Keratinocyte (primary cell): Measurements from ENCODE around the gene DMAC1. TPM values are rescaled to one million over a fixed set of nuclear protein-coding genes. Genes with fewer than 3 reads are reported as not detected.

Experiments
- DNase-seq: peaks from one replicate; pipeline ENCODE4 v3.0.0-alpha.2; 2011; ENCODE audit warnings: low read depth, missing footprints, low spot score
- FAIRE-seq: peaks from 2 replicates; lab custom pipeline; 2011; peaks lifted over from hg19 to GRCh38; lab: Jason Lieb, UNC
- H2AFZ ChIP-seq: 2 replicates; pipeline ENCODE4 v1.6.0; 2012; ENCODE audit warnings: low read length, control low read depth, inconsistent platforms; ENCODE audit not compliant: control insufficient read depth
- H3K27ac ChIP-seq: 2 replicates; pipeline ENCODE4 v1.5.1; 2011; ENCODE audit warnings: low read length; ENCODE audit not compliant: control insufficient read depth, insufficient read depth
- H3K27me3 ChIP-seq: 3 replicates; pipeline ENCODE4 v1.6.0; 2011; ENCODE audit warnings: low read length; ENCODE audit not compliant: control insufficient read depth, insufficient read depth; ENCODE audit errors: extremely low read depth
- H3K36me3 ChIP-seq, 2 experiments: 2 replicates in 1 of 2; 3 replicates in 1 of 2; pipeline ENCODE4 v1.5.1; 2011; ENCODE audit warnings: low read length in 2 of 2, mild to moderate bottlenecking in 1 of 2; ENCODE audit not compliant: control insufficient read depth in 2 of 2, insufficient read depth in 2 of 2; ENCODE audit errors: extremely low read depth in 1 of 2
- H3K4me1 ChIP-seq: 3 replicates; pipeline ENCODE4 v1.5.1; 2011; ENCODE audit warnings: low read length; ENCODE audit not compliant: control insufficient read depth, insufficient read depth; ENCODE audit errors: extremely low read depth
- H3K4me2 ChIP-seq: 3 replicates; pipeline ENCODE4 v1.6.0; 2011; ENCODE audit warnings: low read depth, low read length; ENCODE audit not compliant: control insufficient read depth, insufficient read depth; ENCODE audit errors: extremely low read depth
- H3K4me3 ChIP-seq, 3 experiments: fragments of 200-600 bp in 1 of 3; sonication (generic) in 1 of 3; 2 replicates in 2 of 3; 3 replicates in 1 of 3; pipeline ENCODE4 v1.5.1; 2011 to 2016; ENCODE audit warnings: low read length in 3 of 3, mild to moderate bottlenecking in 3 of 3, control low read depth in 2 of 3, inconsistent platforms in 1 of 3, low read depth in 1 of 3, mixed read lengths in 1 of 3, mixed run types in 1 of 3, moderate library complexity in 1 of 3; ENCODE audit not compliant: control insufficient read depth in 2 of 3, insufficient read depth in 2 of 3; ENCODE audit errors: extremely low read depth in 1 of 3
- H3K79me2 ChIP-seq: 2 replicates; pipeline ENCODE4 v1.6.0; 2012; ENCODE audit warnings: low read length; ENCODE audit not compliant: control insufficient read depth, insufficient read depth
- H3K9ac ChIP-seq: 3 replicates; pipeline ENCODE4 v1.6.0; 2011; ENCODE audit warnings: low read length; ENCODE audit not compliant: control insufficient read depth, insufficient read depth; ENCODE audit errors: extremely low read depth
- H3K9me1 ChIP-seq: 3 replicates; pipeline ENCODE4 v1.6.0; 2011; ENCODE audit warnings: low read length; ENCODE audit not compliant: control insufficient read depth, insufficient read depth; ENCODE audit errors: extremely low read depth
- H3K9me3 ChIP-seq: 2 replicates; pipeline ENCODE4 v1.5.1; 2012; ENCODE audit warnings: low read depth, low read length; ENCODE audit not compliant: control insufficient read depth
- H4K20me1 ChIP-seq: 3 replicates; pipeline ENCODE4 v1.6.0; 2011; ENCODE audit warnings: low read length; ENCODE audit not compliant: control insufficient read depth, insufficient read depth; ENCODE audit errors: extremely low read depth
- CTCF ChIP-seq, 3 experiments: IDR thresholded peaks in 1 of 3; conservative IDR thresholded peaks in 1 of 3; optimal IDR thresholded peaks in 1 of 3; 2 replicates in 2 of 3; 3 replicates in 1 of 3; pipeline versions ENCODE3 to v1.5.1; 2011; ENCODE audit warnings: low read length in 3 of 3, mild to moderate bottlenecking in 3 of 3, moderate library complexity in 2 of 3, control low read depth in 1 of 3, inconsistent platforms in 1 of 3; ENCODE audit not compliant: insufficient read depth in 2 of 3; ENCODE audit errors: extremely low read depth in 1 of 3
- EZH2 ChIP-seq: IDR thresholded peaks from one replicate; pipeline ENCODE4 v1.6.1; 2012; ENCODE audit warnings: inconsistent platforms, mild to moderate bottlenecking, low read length, moderate library complexity
- dilution Hi-C: fragments of 300-500 bp; cut with MboI; formaldehyde crosslinking; loops from one replicate; pipeline ENCODE4 v1.7.0; 2020; ENCODE audit warnings: low sequenced_read_pairs; ENCODE audit not compliant: extremely low pct_ligation_motif_present
- polyA plus RNA-seq, 5 experiments: library from polyadenylated mRNA; depleted of rRNA in 3 of 5; stranded (reverse) in 3 of 5; stranded (forward) in 1 of 5; unstranded in 1 of 5; fragments of >200 nt; gene quantifications; 1 replicate in 1 of 5; 2 replicates in 3 of 5; 3 replicates in 1 of 5; pipeline versions ENCODE4 v1.2.1 to v1.2.3, GENCODE V29; 2011 to 2012; ENCODE audit warnings: missing spikeins in 2 of 5, low read depth in 1 of 5, low replicate concordance in 1 of 5

Gene DMAC1
- polyA plus RNA-seq, 1 donor (not counting 4 experiments of a cell fraction or from before 2014, with no cell fraction given), result 71.4 TPM

GRCh38 chr9:7770111-7770510 lies 29.5 kb downstream of the DMAC1 start:
- Histone ChIP-seq H3K27me3 (no peaks in the 10 kb centered on the region), H3K9ac (no peak overlapping the region), H4K20me1 (no peaks in the 10 kb centered on the region), H3K9me1 (no peaks in the 10 kb centered on the region), H3K36me3 (no peaks in the 10 kb centered on the region), H3K27ac (no peak overlapping the region), H3K4me3 (no peak overlapping the region), H3K4me2 (no peak overlapping the region), H3K4me1 (no peaks in the 10 kb centered on the region), H3K9me3 (no peaks in the 10 kb centered on the region), H3K79me2 (no peaks in the 10 kb centered on the region), H2AFZ (no peak overlapping the region)
- TF ChIP-seq EZH2 (no peak), CTCF (optimal IDR thresholded peaks at IDR 0.05 in 1 of 3, IDR thresholded peaks at IDR 0.05 in 1 of 3, conservative IDR thresholded peaks at IDR 0.05 in 1 of 3; ENCODE audit: extremely low read depth in 1 of 3, insufficient read depth in 2 of 3, low read length in 3 of 3) (no peak)
- dilution Hi-C loops, result no loop called here
- FAIRE-seq (no peak), DNase-seq (no peak)

- Histone ChIP-seq H3K4me3 (no peak overlapping the region), H3K4me2 (no peak overlapping the region), H3K27me3 (no peaks in the 10 kb centered on the region), H3K9me3 (no peaks in the 10 kb centered on the region), H3K4me1 (no peaks in the 10 kb centered on the region), H3K36me3 (no peaks in the 10 kb centered on the region), H2AFZ (no peak overlapping the region), H4K20me1 (no peaks in the 10 kb centered on the region), H3K27ac (no peak overlapping the region), H3K9me1 (no peaks in the 10 kb centered on the region), H3K79me2 (no peaks in the 10 kb centered on the region), H3K9ac (no peak overlapping the region)
- TF ChIP-seq CTCF (optimal IDR thresholded peaks at IDR 0.05 in 1 of 3, IDR thresholded peaks at IDR 0.05 in 1 of 3, conservative IDR thresholded peaks at IDR 0.05 in 1 of 3; ENCODE audit: extremely low read depth in 1 of 3, insufficient read depth in 2 of 3, low read length in 3 of 3), result no peak
- TF ChIP-seq EZH2, result no peak
- dilution Hi-C loops, result no loop called here
- DNase-seq (no peak), FAIRE-seq (no peak)
Observed at GRCh38 chr9:7762600-7762999, 37.0 kb downstream of the DMAC1 start.
